ENCODE results near the gene CDH10. TPM values are rescaled to one million over a fixed set of nuclear protein-coding genes. Genes with fewer than 3 reads are reported as not detected.

Gene CDH10
- total and polyA plus RNA-seq, 2 of the 13 experiments (the other 11 are each of a cell fraction or from before 2014, with no cell fraction given): 0.01 to 0.04 TPM

GRCh38 chr5:24535646-24536045, 109.1 kb downstream of the CDH10 start:
- H3K27me3 ChIP-seq (ENCODE audit: control insufficient read depth in 1 of 2, insufficient read depth in 2 of 2, low read length in 2 of 2): no peaks in the 10 kb centered on the region
- DNase-seq (ENCODE audit: low spot score) (no peak), ATAC-seq (no peak), FAIRE-seq (no peak)
- H3K36me3 ChIP-seq (replicated peaks in 1 of 2; ENCODE audit: control insufficient read depth in 1 of 2, insufficient read depth in 2 of 2, low read length in 2 of 2): no peaks in the 10 kb centered on the region
- no peaks in the 10 kb centered on the region for H3K9me3 ChIP-seq (ENCODE audit: low read length)
- no peak overlapping the region for H3K27ac ChIP-seq (ENCODE audit: extremely low read length, insufficient read depth, low read length)
- in situ Hi-C loops (cut with HindIII; ENCODE audit: extremely low pct_ligation_motif_present, low pct_unique_long_range_greater_than_20kb) (no loop called here), intact Hi-C loops (cut with micrococcal nuclease; ENCODE audit: unreplicated experiment) (no loop called here)
- CTCF ChIA-PET (ENCODE audit: low intra/inter-chr PET ratio, low total read pairs): no interaction called here
- TF ChIP-seq HNF4A (CRISPR knock-in tag; IDR thresholded peaks at IDR 0.05): no peak
- TF ChIP-seq ZNF850 (CRISPR knock-in tag; conservative IDR thresholded peaks at IDR 0.05): no peak
- TF ChIP-seq SRSF4 (IDR thresholded peaks at IDR 0.05; ENCODE audit: low read depth, low read length, poor library complexity, severe bottlenecking): no peak
- TF ChIP-seq TMF1 (CRISPR knock-in tag; IDR thresholded peaks at IDR 0.05; ENCODE audit: low read depth): no peak
- no peak for TF ChIP-seq CC2D1A (CRISPR knock-in tag; IDR thresholded peaks at IDR 0.05)
- TF ChIP-seq SALL1 (CRISPR knock-in tag; IDR thresholded peaks at IDR 0.05): no peak
- TF ChIP-seq ZNF451 (CRISPR knock-in tag; IDR thresholded peaks at IDR 0.05): no peak
- TF ChIP-seq TIGD3 (CRISPR knock-in tag; IDR thresholded peaks at IDR 0.05; ENCODE audit: borderline replicate concordance): no peak
- no peak for TF ChIP-seq ZNF572 (CRISPR knock-in tag; IDR thresholded peaks at IDR 0.05)
- TF ChIP-seq ZNF580 (CRISPR knock-in tag; IDR thresholded peaks at IDR 0.05; ENCODE audit: borderline replicate concordance, low read depth): no peak
- POLR2A ChIA-PET: no interaction called here
- H3K9ac ChIP-seq (ENCODE audit: insufficient read depth, low read depth, low read length): no peak overlapping the region
- peaks cover 6% of the 10 kb centered on the region for H3K4me1 ChIP-seq (ENCODE audit: insufficient read depth, low read length)
- no peak overlapping the region for H2AFZ ChIP-seq (ENCODE audit: low read length)
- no TSS peak for BruUV-seq (replicated peaks)
- H3K4me2 ChIP-seq (ENCODE audit: low read depth, low read length): no peak overlapping the region
- no peak overlapping the region for H3K4me3 ChIP-seq (replicated peaks in 1 of 3; ENCODE audit: insufficient read depth in 1 of 3, low read depth in 2 of 3, low read length in 3 of 3)
- H4K20me1 ChIP-seq (ENCODE audit: insufficient read depth, low read length): no peaks in the 10 kb centered on the region
- 0% methylated on average over 2 of the region's 2 CpGs for WGBS (ENCODE audit: low lambda C conversion rate)
- no peaks in the 10 kb centered on the region for H3K79me2 ChIP-seq (ENCODE audit: insufficient read depth, low read length)

Measured in HepG2 (cell line).